Measurements from ENCODE around the gene GRM7. TPM values are rescaled to one million over a fixed set of nuclear protein-coding genes. Genes with fewer than 3 reads are reported as not detected.

The GRM7 gene
- total and polyA plus RNA-seq, 9 of the 15 experiments (the other 6 are each of a cell fraction or from before 2014, with no cell fraction given): not detected

GRCh38 chr3:7546253-7546652 is 685.3 kb downstream of the GRM7 start:
- no peak overlapping the region for H3K27ac ChIP-seq (ENCODE audit: extremely low read depth, low read depth, low read length)
- H3K36me3 ChIP-seq (ENCODE audit: control insufficient read depth, insufficient read depth, low read length): no peaks in the 10 kb centered on the region
- no peaks in the 10 kb centered on the region for H3K4me1 ChIP-seq (replicated peaks in 1 of 2; ENCODE audit: control insufficient read depth in 2 of 2, insufficient read depth in 2 of 2, low read length in 2 of 2)
- DNase-seq (ENCODE audit: extremely low read depth in 1 of 4, low spot score in 3 of 4): no peak
- H3K9ac ChIP-seq (ENCODE audit: insufficient read depth in 1 of 2, low read depth in 2 of 2, low read length in 2 of 2): no peak overlapping the region
- WGBS (ENCODE audit: insufficient coverage, low coverage, missing lambda C conversion rate): 1% methylated on average over 4 of the region's 4 CpGs
- H3K4me3 ChIP-seq: no peak overlapping the region
- H3K79me2 ChIP-seq (ENCODE audit: control insufficient read depth, insufficient read depth, low read length): no peaks in the 10 kb centered on the region
- no TSS peak for BruUV-seq (replicated peaks)
- H4K20me1 ChIP-seq (replicated peaks; ENCODE audit: control insufficient read depth, insufficient read depth, low read length): no peaks in the 10 kb centered on the region
- CTCF ChIA-PET (ENCODE audit: low intra/inter-chr PET ratio): no interaction called here
- no peak for FAIRE-seq
- in situ Hi-C loops (cut with MboI) (no loop called here), intact Hi-C loops (cut with micrococcal nuclease) (no loop called here)
- no peaks in the 10 kb centered on the region for H3K9me1 ChIP-seq (ENCODE audit: control insufficient read depth, insufficient read depth, low read length)
- H2AFZ ChIP-seq (ENCODE audit: low read depth, low read length): no peak overlapping the region
- H3K9me3 ChIP-seq (replicated peaks; ENCODE audit: control insufficient read depth, insufficient read depth, low read depth, low read length): peaks cover 1% of the 10 kb centered on the region; the same call in 1 of the 2 replicates
- H3K4me2 ChIP-seq (ENCODE audit: insufficient read depth, low read length): no peak overlapping the region
- H3K27me3 ChIP-seq (ENCODE audit: control insufficient read depth in 2 of 2, insufficient read depth in 2 of 2, low read length in 2 of 2): no peaks in the 10 kb centered on the region
- ATAC-seq: no peak
- POLR2A ChIA-PET: no interaction called here
- TF ChIP-seq ZNF24 (IDR thresholded peaks at IDR 0.05): no peak
- no peak for TF ChIP-seq ZNF395 (CRISPR knock-in tag; IDR thresholded peaks at IDR 0.05)
- TF ChIP-seq ZNF77 (CRISPR knock-in tag; IDR thresholded peaks at IDR 0.05): no peak
- TF ChIP-seq ZBTB33 (CRISPR knock-in tag; IDR thresholded peaks at IDR 0.05): no peak
- no peak for TF ChIP-seq TCF15 (CRISPR knock-in tag; IDR thresholded peaks at IDR 0.05)
- TF ChIP-seq HMGN3 (IDR thresholded peaks at IDR 0.05; ENCODE audit: borderline replicate concordance, extremely low read depth, insufficient read length, low read depth, low read length): no peak
- no peak for TF ChIP-seq ZNF121 (CRISPR knock-in tag; conservative IDR thresholded peaks at IDR 0.05)
- no peak for TF ChIP-seq GTF3C2 (IDR thresholded peaks at IDR 0.05; ENCODE audit: borderline replicate concordance, extremely low read depth, insufficient read length)
- TF ChIP-seq PHB2 (IDR thresholded peaks at IDR 0.05; ENCODE audit: low read depth): no peak
- TF ChIP-seq TSC22D4 (tag; IDR thresholded peaks at IDR 0.05): no peak
- TF ChIP-seq THAP12 (CRISPR knock-in tag; IDR thresholded peaks at IDR 0.05): no peak
- TF ChIP-seq EHMT2 (IDR thresholded peaks at IDR 0.05): no peak
- TF ChIP-seq MYBL2 (IDR thresholded peaks at IDR 0.05; ENCODE audit: low read depth): no peak
- TF ChIP-seq MYBL2 (CRISPR knock-in tag; IDR thresholded peaks at IDR 0.05; ENCODE audit: borderline replicate concordance): no peak
- no peak for TF ChIP-seq CC2D1A (IDR thresholded peaks at IDR 0.05)

Data from K562 (cell line).